GM12872 (cell line): Measurements from ENCODE around the gene FOXP2.

Experiments
- TF ChIP-seq, protein P1 (sequence below): IDR thresholded peaks from 3 replicates; pipeline ENCODE4 v1.5.1; 2011; ENCODE audit warnings: low read depth, mild to moderate bottlenecking, low read length, moderate library complexity; ENCODE audit not compliant: insufficient read depth

Gene FOXP2

DNA sequence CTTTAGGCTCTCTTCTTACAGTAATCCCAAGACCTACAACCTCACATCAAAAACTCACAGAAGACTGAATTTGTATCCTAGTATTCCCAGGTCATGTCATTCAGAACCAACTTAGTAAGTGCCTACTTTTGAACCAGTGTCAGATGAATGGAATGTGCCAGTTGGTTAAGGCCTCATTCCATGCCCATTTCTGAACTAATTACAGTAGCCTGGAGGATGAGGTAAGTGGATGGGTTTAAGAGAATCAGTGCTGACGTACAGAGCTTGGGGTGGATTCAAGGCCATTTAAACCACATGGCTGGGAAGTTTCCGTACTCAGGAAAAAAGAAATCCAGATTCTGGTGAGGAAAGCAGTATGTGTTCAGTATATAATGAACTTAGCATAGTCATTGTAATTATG lies 21.9 kb upstream of the FOXP2 start:
- TF ChIP-seq, protein P1, sequence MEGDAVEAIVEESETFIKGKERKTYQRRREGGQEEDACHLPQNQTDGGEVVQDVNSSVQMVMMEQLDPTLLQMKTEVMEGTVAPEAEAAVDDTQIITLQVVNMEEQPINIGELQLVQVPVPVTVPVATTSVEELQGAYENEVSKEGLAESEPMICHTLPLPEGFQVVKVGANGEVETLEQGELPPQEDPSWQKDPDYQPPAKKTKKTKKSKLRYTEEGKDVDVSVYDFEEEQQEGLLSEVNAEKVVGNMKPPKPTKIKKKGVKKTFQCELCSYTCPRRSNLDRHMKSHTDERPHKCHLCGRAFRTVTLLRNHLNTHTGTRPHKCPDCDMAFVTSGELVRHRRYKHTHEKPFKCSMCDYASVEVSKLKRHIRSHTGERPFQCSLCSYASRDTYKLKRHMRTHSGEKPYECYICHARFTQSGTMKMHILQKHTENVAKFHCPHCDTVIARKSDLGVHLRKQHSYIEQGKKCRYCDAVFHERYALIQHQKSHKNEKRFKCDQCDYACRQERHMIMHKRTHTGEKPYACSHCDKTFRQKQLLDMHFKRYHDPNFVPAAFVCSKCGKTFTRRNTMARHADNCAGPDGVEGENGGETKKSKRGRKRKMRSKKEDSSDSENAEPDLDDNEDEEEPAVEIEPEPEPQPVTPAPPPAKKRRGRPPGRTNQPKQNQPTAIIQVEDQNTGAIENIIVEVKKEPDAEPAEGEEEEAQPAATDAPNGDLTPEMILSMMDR: no peak

DNA sequence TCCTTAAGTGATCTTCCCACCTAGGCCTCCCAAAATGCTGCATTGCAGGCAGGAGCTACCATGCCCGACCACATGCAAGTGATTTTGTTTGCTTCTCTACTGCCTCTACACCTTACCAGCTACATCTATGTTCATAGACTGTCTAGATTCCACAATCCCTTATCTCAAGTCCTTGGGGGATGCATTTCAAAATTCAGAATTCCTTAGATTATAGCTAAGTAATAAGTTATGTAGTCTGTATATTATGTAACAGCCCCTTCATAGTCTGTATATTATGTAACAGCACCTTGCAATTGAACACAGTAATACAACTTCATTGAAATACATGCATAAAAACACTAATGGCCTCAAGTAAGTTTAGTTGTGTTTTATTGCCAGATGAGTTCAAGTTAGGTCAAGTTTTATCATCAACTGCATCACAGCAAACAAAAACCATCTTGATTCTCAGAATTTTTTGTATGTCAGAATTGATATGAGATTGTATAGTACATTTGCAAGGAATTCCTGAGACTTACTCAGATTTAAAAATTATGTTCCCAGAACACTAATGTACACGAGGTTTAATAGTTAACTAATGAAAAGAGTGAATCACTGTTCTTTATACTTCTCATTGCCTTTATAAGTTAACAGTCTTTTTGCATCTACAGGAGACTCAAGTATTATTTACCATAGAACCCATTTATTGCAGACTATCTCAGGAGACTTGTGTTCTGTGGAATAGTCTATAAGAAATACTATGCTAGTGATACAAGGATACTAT lies 11.6 kb upstream of the FOXP2 start:
- TF ChIP-seq, protein P1: no peak

DNA sequence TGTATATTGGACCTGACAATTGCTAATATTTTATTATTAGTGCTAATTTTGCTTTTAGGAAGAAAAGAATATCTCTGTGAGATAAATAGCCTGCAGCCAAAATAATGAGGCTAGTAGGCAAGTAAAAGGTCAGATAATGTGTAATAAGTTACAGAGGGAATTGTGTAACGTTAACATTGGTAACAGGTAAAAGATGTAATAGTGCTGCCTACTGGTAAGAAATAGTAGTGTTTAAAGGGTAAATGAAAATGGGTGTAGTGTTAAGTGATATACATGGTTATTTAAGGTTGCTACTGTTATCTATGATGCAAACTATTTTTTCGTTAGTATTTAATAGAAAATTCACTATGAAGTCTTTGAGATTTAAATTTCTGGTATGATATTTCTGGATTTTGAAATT lies 9.2 kb upstream of the FOXP2 start:
- TF ChIP-seq, protein P1: peak; percentile 30; the same call in 1 of the 3 replicates

DNA sequence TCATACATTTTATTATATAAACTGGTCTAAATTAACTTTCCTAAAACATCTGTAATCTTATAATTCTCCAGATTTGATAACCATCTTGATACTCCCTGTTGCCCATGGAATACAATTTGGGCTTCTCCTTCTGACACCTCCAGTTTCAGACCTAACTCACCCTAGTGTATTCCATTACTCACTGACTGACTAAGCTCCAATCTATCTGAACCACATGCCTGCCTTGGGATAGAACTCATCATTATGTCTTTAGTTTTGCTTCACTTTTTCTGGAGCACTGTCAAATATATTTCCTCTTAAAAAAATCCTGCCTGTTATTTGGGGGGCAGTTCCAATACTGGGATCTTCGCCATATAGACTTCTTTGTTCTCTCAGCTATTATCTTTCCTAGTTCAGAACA lies 4.9 kb upstream of the FOXP2 start:
- TF ChIP-seq, protein P1: no peak

DNA sequence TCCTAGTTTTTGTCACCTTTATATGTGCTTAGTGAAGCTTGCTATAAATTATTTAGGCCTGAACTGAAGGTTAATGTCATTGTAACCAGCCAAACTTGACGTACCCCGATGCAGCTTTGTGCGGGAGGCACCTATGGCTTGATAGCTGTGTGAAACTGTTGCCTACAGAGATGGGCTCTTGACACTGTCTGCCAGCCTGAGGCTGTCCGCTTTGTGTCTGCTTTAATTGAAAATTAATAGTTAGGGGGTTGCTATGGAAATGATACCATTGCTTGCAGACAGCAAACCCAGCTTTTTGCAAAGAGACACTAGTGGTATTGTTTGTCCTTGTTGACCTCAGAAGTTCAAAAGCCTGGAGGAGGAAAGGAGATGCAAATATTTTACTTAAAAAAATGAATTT lies 2.1 kb upstream of the FOXP2 start:
- TF ChIP-seq, protein P1: no peak

DNA sequence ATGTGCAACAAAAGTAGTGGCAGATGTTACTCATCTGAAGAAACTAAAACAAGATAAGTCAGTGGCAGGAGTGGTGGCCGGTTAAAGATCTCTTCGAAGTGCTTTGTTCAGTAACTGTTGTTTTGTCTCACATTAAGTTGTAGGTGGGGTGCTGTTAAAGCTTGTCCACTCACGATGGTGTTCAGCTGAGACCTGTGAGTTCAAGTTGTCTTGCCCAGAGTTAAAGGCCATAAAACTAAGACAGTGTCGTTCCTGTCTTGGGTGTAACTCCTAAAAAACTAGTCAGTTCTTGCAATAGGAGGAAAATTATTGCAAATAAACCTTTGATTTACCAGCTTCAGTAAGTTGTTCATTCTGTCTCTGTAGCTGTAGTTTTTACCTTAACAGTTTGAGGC lies 857 bp upstream of the FOXP2 start:
- TF ChIP-seq, protein P1: no peak

DNA sequence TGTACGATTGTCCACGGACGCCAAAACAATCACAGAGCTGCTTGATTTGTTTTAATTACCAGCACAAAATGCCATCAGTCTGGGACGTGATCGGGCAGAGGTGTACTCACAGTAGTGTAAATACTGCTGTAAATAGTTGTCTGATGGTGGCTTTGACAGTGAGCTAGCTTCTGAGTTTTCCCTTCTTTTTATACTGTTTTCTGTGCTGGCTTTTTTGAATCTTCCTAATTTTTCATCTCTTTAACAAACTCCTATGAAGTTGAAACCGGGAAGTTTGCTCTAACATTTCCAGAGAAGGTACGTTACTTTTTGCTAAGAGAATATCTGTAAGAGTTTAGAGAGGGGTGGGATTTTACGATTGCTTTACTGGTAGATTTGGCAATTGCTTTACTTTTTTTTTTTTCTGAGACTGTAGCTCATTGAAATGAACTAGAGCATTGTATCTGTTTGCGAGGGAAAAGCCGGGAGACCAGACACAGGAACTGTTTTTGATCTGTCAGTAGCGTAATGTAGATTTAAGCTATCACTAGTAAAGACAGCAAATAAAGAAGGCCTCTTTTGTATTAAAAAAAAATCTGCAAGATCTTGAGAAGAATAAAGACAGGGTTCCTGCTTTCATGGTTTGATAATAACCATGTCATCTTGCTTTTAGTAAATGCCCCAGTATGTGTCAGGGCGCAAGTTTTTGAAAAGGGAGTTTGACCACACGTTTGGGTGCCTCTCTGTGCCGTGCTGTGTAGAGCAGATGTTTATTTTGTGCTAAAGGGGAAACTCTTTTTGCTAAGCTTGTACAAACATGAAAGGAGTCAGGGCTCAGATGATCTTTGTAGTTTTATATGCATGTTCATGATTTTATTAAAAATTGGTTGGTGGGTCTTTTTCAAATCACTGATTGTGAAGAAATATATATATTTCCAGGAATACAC lies 712 bp downstream of the FOXP2 start:
- TF ChIP-seq, protein P1: no peak
